GM21528 (cell line): Measurements from ENCODE around the gene HS6ST1.
"Not testable (repeated sequence)": the region's sequence is repeated elsewhere in the genome, so short reads cannot be mapped to it uniquely, and the experiment has no call there.

ENCODE experiments used
- ATAC-seq: cut with Tn5 transposase; IDR thresholded peaks from one replicate; pipeline ENCODE4 v1.9.1; 2021; ENCODE audit warnings: mild to moderate bottlenecking, moderate library complexity; ENCODE audit not compliant: unreplicated experiment, low FRiP score

HS6ST1 gene

DNA sequence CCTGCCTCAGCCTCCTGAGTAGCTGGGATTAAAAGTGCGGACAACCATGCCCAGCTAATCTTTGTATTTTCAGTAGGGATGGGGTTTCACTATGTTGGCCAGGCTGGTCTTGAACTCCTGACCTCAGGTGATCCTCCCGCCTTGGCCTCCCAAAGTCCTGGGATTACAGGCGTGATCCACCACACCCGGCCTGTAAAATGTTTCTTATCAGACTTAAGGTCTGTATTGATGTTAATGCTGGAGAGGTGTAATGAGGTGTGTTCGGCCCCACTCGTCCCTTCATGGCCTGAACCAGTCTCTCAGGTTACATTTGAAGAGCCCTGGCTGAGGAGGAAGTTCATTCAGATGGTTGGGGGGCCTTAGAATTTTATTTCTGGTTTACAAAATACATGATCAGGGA is 66.6 kb downstream of the HS6ST1 start:
- ATAC-seq = not testable (repeated sequence)

GRCh38 chr2:128250229-128251025 is 68.2 kb downstream of the HS6ST1 start:
- no peak for ATAC-seq

DNA sequence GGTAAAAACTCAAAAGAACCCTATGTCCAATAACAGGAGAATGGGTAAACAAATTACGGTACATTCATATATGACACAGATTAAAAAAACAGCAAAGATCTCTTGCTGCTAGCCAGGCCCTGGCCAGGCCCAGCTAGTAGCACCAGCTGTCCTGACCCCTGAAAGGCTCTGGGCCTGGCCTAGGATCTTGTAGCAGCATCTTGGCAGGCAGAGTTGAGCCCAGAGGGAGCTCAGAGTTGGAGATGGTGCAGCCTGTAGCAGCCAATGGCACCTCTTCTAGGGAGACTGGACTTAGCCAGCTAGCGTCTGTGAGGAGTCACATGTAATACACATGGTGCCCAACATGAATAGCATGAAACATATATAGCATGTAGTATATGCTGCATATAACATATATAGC is 69.1 kb downstream of the HS6ST1 start:
- no peak for ATAC-seq

DNA sequence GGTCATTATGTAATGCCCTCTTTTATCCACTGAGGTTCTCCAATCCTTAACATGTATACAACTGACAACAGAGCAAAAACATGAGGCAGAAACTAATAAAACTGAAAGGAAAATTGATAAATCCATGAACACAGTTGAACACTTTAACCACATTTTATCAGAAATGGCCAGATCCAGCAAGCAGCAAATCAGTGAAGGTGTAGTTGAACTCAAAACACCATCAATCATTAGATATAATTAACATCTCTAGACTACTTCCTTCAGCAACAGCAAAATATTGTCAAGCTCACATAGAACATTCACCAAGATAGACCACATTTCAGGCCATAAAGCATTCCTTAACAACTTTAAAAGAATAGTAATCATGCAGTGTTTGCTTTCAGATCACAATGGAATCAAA is 72.9 kb downstream of the HS6ST1 start:
- ATAC-seq = no peak

- no peak for ATAC-seq
Observed at GRCh38 chr2:128241896-128242295, 76.8 kb downstream of the HS6ST1 start.

DNA sequence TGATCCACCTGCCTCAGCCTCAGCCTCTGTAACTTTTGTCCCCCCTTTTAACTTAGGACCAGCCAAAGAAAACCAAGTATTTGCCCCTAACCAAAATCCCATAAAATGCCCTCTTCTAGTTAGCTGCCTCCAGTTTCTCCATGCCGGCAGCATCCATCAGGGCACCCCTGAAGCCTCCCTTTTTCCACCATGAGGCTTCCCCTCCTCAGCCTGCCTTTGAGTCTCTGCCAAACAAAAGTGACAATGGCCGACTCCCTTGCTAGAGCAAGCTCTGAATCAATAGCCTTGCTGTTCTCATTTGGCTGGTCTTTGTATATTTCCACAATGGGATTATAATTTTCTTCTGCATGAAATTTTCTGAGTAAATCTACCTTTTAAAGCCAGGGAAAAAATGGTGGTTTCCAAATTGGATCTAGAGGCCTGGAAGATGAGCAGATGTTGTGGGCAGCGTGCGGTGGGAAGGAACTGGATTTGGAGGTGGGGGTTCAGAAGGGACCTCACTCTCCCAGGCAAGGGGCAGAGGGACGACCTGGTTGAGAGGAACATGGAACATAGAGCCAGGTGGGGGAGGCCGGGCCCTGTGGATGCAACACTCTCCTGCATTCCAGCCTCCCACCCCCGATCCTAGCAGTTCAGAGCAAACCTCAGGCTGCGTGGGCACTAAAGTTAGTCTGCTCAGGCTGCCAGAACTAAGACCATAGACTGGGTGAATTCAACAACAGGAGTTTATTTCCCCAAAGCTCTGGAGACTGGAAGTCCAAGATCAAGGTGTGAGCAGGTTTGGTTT is 80.6 kb downstream of the HS6ST1 start:
- ATAC-seq = no peak

- ATAC-seq = no peak
Observed at GRCh38 chr2:128237081-128237534, 81.6 kb downstream of the HS6ST1 start.

DNA sequence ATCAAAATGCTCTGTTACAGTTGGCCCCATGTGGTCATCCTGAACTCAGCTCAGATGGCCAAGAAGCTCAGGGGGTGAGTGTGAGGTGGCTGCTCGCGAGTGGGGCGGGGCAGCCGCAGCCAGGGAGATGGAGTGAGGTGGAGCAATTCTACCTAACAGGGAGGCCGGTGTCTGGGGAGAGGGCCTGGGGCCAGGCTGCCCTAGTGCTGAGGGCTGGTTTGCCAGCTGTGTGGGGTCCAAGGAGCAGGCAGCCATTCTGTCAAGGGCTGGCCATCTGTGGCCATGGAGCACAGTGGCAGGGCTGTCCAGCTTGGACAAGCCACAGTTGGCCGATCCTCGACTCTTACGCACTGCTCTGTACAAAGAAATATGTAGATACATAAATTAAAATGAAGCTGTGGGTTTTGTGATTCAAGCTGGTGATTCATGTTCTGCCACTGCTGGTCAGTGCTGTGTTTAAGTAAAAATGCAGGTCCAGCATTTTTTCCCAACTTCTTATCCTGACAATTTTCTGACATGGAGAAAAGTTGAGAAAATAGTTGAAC is 82.1 kb downstream of the HS6ST1 start:
- no peak for ATAC-seq

- no peak for ATAC-seq
Observed at GRCh38 chr2:128235581-128235980, 83.1 kb downstream of the HS6ST1 start.

DNA sequence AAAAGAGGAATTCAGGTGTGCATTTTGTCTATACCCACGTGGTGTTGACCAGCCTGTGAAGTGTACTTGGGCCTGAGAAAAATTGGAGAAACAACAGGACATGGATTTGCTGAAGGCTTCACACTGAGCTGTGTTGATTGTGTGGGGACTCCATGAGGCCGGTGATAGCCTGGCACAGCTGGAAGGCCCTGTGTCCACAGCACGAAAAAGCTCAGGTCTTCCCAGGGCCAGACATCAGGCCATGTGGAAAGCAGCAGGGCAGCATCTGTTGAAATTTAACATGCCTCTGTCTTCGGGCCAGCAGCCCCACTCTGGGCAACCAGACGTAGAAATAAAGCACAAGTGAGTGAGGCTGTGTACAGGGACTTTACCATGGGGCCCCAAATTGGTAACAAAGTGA is 84.1 kb downstream of the HS6ST1 start:
- ATAC-seq = no peak

GRCh38 chr2:128233790-128234395 is 84.8 kb downstream of the HS6ST1 start:
- peak; percentile 9 for ATAC-seq

- peak; percentile 100 for ATAC-seq
Observed at GRCh38 chr2:128232965-128233789, 85.5 kb downstream of the HS6ST1 start.

DNA sequence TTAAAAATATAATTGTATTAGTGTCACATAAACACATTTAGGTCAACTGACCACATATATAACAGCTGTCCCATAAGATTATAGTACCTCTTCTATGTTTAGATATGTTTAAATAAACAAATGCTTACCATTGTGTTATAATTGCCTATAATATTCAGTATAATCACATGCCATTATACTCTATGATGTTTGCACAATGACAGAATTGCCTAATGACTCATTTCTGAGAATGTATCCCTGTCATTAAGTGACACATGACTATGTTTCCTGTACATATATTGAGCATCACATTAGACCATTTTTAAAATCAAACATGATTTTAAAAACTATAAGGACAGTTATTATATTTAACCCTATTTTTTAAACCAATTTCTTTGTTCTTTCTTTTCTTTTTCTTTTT is 89.8 kb downstream of the HS6ST1 start:
- no peak for ATAC-seq

GRCh38 chr2:128227862-128228261 is 90.8 kb downstream of the HS6ST1 start:
- ATAC-seq = no peak

DNA sequence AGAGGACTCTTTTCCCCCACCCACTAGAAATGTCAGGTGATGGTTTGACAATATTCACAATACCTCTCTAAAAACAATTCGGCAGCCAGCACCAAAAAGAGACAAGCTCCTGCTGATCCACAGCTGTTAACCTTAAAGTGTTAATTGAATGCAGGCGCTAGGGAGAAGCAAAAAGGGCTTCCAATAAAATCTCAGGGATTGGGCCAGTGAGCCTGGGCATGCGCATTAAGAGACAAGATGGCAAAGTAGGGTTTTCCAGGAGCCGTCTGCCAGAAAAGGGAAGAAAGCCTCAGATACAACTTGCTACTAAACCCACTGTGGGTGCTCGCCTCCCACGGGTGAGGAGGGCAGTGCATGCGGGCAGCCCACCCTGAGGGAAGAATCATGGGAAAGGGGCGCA is 98.8 kb downstream of the HS6ST1 start:
- no peak for ATAC-seq

GRCh38 chr2:128217671-128218070 is 101.0 kb downstream of the HS6ST1 start:
- ATAC-seq = no peak

DNA sequence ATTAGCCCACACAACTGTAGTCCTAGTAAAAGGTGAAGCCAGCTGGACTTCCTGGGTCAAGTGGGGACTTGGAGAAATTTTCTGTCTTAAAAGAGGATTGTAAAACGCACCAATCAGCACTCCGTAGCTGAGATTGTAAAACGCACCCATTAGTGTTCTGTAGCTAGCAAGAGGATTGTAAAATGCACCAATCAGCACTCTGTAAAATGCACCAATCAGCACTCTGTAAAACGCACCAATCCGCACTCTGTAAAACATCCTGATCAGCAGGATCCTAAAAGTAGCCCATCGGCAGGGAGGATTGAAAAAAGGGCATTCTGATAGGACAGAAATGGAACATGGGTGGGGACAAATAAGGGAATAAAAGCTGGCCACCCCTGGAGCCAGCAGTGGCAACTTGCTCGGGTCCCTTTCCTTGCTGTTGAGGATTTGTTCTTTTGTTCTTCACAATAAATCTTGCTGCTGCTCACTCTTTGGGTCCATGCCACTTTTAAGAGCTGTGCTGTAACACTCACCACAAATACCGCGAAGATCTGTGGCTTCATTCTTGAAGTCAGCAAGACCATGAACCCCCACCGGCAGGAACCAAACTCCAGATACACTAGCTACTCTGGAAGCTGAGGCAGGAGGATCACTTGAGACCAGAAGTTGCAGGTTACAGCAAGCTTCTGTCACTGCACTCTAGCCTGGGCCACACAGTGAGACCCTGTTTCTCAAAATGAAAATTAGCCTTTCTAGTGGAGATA is 102.6 kb downstream of the HS6ST1 start:
- no peak for ATAC-seq
